Loucy (cell line): ENCODE data around the gene ATG4A.

ENCODE experiments used
- EZH2phosphoT487 ChIP-seq: fragments of 200-600 bp; IDR thresholded peaks from 2 replicates; pipeline ENCODE4 v1.6.1; 2018; ENCODE audit warnings: antibody characterized with exemption, mild to moderate bottlenecking, moderate library complexity, borderline replicate concordance
- TF ChIP-seq, protein P1 (sequence below): fragments of 200-600 bp; sonication (generic); conservative IDR thresholded peaks from 2 replicates; pipeline ENCODE4 v1.5.1; 2014; ENCODE audit warnings: mild to moderate bottlenecking, antibody characterized with exemption, low read length

DNA sequence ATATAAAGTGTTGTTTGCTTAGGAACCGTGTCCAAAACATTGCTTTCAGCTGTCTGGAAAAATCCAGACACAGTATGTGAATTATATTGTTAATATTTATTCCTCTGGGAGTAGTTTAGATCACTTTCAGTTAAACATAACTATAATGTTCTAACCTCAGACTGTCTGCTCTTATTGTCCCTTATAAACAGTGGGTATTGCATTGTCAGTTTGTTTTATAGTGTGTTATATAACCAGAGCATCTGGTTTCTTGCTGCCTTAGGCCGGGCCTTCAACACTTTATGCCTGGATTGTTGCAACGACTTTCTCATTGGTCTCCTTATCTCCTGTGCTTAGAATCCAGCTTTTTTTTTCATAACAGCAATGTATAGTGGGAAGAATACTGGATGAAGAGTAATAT, 26.4 kb downstream of the ATG4A start:
- TF ChIP-seq, protein P1, sequence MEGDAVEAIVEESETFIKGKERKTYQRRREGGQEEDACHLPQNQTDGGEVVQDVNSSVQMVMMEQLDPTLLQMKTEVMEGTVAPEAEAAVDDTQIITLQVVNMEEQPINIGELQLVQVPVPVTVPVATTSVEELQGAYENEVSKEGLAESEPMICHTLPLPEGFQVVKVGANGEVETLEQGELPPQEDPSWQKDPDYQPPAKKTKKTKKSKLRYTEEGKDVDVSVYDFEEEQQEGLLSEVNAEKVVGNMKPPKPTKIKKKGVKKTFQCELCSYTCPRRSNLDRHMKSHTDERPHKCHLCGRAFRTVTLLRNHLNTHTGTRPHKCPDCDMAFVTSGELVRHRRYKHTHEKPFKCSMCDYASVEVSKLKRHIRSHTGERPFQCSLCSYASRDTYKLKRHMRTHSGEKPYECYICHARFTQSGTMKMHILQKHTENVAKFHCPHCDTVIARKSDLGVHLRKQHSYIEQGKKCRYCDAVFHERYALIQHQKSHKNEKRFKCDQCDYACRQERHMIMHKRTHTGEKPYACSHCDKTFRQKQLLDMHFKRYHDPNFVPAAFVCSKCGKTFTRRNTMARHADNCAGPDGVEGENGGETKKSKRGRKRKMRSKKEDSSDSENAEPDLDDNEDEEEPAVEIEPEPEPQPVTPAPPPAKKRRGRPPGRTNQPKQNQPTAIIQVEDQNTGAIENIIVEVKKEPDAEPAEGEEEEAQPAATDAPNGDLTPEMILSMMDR = no peak
- TF ChIP-seq EZH2phosphoT487 = no peak
